Measurements from ENCODE around the gene PRRT4.

The PRRT4 gene

DNA sequence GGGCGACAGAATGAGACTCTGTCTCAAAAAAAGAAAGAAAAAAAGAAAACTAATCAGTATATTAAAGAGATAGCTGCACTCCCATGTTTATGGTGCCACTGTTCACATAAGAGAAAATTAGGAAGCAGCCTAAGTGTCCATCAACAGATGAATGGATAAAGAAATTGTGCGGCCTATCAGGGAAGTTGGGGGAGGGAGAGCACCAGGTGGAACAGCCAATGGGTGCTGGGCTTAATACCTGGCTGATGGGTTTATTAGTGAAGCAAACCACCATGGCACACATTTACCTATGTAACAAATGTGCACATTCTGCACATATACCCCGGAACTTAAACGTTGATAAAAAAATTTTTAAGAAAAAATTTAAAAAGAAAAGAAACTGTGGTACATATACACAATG, 9.0 kb upstream of the PRRT4 start:
- DNase-seq, result no peak

DNA sequence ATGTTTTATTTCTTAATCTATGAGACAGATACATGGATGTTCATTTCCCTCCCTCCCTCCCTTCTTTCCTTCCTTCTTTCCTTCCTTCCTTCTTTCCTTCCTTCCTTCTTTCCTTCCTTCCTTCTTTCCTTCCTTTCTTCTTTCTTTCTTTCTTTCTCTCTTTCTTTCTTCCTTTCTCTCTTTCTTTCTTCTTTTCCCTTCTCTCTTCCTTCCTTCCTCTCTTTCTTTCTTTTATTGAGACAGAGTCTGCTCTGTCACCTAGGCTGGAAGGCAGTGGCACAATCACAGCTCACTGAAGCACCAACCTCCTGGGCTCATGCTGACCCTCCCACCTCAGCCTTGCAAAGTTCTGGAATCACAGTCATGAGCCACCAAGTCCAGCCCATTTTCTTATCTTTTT, 5.5 kb upstream of the PRRT4 start:
- no peak for DNase-seq

DNA sequence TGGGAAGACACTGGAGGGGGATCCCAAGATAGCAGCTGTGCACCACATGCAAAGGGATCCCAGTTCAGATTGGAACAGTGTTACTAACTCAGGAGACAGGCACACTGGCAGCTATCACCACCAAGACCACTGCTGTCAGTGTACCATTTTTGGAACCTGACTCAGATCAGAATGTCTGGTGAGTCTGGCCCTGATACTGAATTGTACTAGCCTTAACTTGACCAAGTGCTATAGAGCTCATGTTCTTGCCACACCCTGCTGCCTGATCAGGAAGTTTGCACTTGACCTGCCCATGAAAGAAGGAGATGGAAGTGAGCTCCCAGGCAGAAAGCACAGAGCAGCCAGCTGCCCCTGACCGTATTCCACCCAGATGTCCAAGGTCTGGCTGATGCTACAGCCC, 4.8 kb upstream of the PRRT4 start:
- DNase-seq, result no peak

DNA sequence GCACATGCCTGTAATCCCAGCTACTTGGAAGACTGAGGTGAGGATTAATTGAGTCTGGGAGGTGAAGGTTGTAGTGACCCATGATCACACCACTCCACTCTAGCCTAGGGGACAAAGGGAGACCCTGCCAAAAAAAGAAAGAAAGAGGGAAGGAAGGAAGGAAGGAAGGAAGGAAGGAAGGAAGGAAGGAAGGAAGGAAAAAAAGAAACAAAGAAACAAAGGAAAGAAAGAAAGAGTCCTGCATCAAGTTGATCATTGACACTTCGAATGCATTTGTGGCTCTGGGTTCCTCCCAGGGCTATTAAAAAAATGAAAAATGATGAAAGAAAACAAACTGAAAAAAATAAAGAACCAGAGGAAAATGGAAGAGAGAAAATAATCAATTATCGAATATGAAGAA, 3.9 kb upstream of the PRRT4 start:
- no peak for DNase-seq

DNA sequence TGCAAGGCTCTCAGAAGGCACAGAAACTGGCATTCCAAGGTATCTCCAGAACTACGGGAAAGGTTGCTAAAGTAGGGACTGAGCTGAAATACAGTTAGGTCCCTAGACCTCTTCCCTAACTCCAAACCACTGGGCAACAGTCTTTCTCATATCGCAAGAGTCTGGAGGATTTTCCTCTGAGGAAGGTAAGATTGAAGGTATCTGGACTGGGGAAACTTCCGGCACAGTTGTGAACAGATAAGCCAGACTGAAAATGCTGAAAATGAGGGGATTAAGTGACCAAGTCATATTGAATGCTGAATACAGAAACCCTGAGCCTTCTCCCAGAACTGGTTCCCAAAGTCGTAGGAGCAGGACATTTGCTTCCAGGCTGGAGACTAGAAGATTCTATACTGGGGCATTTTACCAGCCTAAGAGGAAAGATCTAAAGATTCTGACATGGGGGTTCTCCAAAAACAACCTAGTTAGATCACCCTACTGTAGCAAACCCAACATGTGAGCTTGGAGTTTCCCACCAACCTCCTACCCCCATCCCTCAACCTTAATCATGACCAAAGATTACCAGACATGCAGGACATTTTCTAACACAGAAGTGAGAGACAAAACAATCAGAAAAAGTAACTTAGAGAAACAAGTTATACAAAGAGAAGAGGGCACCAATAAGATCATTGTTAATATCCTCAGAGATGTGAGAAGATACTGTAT, 2.8 kb upstream of the PRRT4 start:
- DNase-seq, result no peak

DNA sequence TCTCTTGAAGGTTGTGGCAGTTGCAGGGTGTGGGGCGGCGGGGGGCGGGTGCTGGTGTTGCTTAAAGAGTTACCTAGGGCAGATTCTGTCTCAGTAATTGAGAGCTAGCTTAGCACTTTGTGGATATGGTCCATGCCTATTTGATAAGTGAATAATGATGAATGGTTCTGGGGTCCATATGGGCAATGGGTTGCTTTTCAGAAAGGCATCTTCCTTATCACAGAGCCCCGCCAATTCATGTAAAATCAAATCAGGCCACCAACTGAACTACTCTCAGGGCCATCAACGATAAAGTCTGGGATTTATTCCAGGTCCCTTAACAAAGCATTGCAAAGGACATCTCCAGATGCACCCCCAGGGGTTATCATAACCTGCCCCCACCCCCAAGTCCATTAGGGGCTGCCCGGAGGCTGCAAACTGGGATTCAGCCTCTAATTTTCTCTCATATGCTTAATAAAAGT, 1.8 kb upstream of the PRRT4 start:
- no peak for DNase-seq

DNA sequence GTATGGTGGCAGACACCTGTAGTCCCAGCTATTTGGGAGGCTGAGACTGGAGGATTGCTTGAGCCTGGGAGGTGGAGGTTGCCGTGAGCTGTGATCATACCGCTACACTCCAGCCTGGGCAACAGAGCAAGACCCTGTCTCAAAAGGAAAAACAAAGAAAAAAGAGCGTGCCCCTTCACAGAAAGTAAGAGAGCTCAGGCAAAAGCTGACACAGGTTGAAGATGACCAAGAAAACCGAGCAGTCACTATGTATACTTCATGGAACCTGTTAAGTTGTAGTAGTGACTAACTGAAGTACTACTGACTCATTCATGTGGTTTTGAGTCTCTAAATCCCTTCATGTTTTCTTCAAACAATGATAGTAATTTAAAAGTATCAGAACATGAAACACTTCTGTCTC, 1.2 kb upstream of the PRRT4 start:
- DNase-seq, result no peak

DNA sequence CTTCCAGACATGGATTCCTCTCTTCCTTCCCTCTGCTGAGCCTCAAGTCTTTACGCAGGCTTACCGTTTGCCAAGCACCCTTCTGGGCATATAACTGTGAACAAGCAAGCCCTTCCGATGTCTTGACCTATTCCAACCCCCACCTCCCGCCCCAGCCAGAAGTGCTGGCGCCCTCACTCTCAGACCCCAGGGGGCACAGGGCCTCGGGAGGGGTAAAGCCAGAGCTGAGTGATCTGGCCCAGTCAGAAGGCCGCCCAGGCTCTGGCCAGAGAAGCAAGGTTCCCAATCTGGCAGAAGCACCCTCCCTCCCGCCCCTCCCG, 1.2 kb downstream of the PRRT4 start:
- no peak for DNase-seq

DNA sequence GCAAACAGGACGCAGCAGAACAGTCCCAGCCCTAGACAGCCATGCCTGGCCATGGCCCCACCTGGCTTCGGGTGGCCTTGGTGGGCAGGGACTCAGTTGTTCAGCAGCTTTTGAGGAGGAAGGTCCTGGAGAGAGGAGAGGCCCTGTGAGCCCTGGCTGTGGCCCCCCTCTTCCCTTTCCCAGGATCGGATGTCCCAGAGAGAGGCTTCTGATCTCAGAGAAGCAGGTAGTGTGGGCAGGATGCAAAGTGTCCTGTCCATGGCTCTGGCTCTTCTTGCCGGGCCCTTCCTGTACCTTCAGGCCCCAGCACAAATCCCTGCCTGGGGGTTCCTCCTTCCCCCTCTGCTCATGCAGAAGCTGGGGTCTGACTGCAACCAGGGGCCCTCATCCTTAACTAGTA, 1.6 kb downstream of the PRRT4 start:
- DNase-seq, result no peak

DNA sequence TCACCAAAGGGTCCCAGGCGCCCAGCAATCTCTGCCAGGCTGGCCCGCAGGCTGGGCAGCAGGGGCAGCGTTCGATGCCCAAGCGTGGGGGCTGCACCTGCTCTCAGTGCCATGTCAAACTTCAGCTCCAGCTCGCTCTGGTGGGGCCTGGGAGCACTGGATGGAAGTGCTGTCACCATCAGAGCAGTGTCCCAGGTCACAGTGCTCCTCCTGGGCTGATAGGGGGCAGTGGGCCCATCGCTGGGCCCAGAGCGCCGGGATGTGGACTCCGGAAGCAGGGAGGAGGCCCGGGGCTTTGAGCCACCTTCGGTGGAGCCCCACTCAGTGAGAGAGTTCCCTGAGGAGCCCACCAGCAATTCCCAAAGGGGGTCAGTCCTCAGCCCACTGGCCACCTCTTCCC, 2.2 kb downstream of the PRRT4 start:
- DNase-seq, result no peak

DNA sequence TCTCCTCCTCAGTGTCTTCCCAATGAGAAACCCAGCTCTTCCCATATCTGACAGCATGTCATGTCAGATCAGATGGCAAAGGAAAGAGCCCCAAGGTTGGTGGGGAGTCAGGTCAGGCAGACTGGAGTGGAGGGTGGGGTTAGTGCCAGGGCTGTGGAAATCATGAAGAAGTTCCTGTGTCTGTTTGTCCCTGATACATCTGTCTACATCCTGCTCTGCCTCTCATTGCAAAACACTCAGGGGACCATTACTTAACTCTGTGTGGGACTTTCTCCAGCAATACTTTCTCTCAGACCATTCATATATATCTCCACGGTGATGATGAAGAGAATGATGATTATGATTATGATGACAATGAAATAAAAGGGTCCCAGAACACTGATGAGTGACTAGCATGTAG, 3.3 kb downstream of the PRRT4 start:
- DNase-seq, result no peak

DNA sequence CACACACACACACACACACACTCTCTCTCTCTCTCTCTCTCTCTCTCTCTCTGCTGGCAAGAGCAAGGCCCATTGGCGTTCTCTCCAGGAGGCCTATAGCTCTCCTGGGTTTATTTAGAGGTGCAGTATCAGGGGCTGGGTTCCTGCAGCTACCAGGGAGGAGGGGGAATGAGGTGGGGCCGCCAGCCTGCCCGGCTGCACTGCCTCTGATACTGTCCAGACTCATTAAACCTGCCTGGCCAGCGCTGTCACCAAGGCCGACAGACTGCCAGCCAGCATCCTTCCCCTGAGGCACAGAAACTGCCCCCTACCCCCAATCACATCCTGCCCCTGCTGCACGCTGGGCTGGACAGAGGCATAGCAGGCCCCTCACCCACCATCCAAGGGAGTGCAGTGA, 4.3 kb downstream of the PRRT4 start:
- no peak for DNase-seq

DNA sequence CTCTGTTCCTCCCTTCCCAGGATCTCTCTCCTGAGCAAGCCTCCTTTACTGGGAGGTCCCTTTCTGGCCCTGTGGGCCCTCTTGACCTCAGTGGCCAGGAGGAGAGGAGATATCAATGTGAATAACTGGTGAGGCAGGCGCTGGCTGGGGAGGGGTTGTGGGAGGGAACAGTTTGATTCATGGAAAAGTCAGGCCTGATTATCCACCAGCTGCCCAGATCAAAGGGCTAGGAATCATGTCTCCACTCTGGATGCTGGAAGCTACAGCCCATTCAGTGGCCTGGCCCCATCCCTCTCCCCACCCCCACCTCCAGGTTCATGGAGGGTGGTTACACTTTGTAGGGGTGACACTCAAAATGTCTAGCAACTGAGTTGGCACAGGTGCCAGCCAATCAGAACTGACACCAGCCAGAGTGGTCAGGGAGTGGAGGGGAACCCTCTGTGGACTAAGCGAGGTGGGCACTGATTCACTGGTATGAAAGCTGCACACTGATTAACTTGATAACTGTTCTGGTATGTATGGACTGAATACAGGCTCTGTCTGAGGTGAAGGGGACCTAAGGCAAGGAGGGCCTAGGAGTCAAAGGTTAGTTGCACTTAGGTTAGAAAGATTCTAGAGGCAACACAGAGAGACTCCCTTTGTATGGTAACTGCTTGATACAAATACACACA, 4.8 kb downstream of the PRRT4 start:
- no peak for DNase-seq

DNA sequence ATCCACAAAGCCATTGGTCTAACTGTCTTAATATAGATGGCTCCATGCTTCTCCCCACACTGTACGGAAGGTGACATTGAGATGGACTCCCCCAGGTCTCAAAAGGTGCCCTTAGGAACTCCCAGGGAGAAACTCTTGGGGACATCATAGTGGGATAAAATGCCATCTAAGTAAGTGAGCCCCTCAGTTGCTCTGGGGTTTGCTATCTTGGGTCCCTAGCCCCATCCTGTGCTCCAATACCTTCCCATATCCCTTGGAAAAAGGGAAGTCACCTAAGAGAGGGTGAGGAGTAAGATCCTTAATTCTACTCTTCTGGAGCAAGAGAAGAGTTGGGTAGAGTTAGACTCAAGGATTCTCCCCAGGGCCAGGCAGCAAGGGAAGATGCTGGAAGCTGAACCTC, 7.9 kb downstream of the PRRT4 start:
- DNase-seq, result no peak

DNA sequence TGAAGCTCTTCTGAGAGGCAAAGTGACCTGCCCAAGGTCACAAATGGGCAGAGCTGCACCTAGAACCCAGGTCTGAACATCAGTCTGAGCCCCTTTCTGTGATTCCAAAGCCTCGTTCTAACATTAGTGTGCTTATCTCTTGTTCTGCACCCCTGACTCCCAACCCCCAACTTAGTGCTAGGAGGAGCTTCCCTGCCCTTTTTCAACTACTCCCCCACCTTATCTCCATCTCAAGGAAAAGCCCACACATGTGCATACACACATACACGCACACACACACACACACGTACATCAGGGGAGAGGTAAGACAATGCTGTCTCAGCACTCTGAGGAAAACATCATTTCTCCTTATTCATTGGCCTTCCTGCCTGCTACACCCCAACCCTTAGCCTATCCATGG, 8.3 kb downstream of the PRRT4 start:
- DNase-seq, result no peak

DNA sequence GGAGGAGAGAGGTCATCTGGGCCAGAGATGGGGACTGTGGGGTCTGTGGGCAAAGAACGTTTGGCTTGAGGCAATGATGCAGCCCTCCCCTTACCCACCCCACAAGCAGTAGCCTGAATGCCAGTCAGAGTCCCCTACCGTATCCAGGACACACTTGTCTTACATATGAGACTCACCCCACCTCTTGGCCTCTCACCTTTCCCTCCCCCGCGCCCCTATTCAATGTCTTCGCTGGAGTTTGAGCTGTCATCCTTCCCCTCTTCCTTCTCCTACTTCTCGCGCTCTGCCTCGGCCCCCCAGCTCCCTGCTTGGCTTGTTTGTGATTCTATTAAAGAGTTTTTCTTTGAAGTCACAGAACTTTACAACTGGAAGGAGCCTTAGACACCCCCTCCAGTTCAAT, 8.9 kb downstream of the PRRT4 start:
- DNase-seq, result no peak

DNA sequence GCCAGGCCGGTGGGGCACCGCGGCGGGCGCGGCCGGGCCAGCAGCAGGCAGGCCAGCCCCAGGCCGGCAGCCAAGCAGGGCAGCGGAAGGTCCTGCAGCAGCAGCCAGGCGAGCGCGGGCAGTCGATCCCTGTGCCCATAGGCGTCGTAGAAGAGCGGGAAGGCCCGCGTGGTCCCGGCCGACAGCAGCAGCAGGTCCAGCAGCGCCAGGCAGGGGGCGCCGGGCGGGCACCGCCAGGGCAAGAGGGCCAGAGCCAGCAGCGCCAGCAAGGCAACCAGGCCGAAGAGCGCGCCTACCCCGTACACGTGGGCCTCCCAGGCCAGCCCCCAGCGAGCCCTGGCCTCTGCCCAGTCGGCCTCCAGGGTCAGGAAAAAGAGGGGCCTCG, 9.3 kb downstream of the PRRT4 start:
- peak; percentile 60 for DNase-seq

DNA sequence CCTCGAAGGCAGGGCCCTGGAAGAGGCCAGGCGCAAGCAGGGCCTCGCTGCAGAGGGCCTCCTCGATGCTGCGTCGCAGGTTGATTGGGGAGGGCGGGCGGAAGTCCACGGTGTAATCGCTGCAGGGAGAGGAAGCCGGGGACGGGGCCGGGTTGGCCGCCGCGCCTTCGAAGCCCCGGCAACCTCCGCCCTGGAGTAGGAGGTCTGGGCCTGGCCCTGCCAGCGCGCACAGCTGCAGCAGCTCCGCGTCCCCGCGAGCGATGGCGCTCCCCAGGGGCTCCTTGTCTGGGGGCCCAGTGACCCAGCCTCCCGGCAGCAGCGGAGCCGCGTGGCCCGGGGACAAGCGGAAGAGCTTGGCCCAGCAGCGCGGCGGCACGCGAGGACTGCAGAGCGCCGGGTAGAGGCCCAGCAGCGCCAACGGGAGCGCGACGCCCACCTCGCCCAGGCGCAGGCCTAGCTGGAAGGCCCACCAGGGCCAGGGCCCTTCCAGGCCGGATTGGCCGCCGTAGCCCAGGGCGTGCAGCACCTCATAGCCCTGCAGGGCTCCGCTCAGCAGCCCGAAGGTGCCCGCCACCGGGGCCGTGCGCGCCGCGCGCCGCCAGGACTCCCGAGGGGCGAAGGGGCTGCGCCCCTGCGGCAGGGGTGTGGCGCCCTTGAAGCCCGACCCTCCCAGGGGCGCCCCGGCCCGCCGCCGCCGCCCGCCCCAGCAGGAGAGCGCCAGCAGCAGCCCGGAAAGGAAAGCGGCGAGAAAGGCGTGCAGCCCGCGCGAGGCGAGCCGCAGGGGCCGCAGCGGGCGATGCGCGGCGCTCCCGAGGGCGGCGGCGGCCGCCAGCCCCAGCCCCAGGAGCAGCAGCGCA, 10.0 kb downstream of the PRRT4 start:
- DNase-seq, result no peak

DNA sequence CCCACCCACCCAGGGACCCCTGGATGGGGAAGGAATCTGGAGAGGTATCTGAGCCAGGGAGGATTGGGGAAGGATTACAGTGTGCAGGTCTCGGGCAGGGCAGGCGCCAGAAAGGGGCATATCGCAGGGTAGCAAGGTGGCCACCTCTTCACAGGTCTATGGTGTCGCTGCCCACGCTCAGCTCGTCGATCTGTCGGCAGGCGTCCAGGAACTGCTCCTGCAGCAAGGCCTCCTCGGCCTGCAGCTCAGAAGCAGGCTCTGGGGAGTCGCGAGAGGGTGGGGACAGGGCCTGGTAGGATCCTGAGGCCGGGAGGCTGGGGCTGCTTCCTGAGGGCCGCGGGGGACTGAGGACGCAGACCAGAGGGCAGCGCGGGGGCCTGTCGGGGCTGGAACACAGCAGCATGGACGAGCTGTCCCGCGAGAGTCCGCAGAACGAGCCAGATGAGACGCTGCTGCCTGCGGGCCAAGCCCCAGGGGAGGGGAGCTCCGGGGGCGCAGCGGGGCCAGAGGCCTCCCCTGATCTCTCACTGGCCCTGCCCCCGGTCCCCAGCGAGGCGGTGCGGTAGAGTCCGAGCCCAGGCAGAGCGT, 10.7 kb downstream of the PRRT4 start:
- no peak for DNase-seq

DNA sequence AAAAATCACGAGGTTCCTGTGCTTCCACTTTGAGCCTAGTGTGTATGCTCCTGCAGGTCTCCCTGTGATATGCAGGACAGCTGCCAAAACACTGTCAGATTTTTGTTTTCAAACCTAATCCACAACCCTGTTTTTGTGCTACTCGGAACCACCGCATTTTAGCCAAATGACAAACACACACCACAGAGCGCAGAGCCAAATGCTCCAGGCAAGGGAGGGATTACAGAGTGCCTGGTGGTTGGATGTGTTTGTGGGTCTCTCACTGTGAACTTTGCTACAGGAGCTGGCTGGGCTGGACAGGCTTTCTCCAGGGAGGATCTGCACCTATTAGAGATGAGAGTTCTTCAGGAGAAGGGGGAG, 12.0 kb downstream of the PRRT4 start:
- no peak for DNase-seq

DNA sequence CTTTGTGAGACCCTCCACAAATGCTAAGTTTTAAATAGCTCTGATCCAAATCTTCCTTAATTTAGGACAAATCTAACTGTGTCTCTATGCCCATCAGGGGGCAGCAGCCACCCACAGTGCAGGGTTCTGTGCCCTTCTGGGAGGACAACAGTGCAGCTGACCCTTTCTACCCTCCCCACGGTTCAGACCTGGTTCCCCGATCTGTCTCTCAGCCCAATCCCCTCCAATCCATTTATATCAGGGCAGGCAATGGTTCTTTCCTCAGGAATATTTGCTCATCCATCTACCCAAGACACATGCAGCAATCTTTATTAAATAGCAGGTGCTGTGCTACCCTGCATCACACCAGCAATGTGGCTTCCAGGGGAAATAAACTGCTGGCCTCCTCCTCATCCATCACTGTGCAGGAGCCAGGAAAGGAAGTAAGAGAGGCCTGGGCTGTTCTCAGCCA, 13.8 kb downstream of the PRRT4 start:
- peak; percentile 78 for DNase-seq

DNA sequence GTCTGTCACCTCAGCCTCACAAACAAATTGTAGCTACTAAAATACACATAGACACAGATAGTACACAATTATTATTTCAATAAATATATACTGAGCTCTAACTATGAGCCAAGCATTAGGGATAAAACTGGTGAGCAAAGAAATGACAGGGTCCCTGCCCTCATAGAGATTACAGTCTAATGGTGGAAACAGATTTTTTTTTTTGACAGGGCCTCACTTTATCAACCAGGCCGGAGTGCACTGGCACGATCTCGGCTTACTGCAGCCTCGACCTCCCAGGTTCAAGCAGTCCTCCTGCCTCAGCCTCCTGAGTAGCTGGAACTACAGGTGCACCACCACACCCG, 17.1 kb downstream of the PRRT4 start:
- no peak for DNase-seq

DNA sequence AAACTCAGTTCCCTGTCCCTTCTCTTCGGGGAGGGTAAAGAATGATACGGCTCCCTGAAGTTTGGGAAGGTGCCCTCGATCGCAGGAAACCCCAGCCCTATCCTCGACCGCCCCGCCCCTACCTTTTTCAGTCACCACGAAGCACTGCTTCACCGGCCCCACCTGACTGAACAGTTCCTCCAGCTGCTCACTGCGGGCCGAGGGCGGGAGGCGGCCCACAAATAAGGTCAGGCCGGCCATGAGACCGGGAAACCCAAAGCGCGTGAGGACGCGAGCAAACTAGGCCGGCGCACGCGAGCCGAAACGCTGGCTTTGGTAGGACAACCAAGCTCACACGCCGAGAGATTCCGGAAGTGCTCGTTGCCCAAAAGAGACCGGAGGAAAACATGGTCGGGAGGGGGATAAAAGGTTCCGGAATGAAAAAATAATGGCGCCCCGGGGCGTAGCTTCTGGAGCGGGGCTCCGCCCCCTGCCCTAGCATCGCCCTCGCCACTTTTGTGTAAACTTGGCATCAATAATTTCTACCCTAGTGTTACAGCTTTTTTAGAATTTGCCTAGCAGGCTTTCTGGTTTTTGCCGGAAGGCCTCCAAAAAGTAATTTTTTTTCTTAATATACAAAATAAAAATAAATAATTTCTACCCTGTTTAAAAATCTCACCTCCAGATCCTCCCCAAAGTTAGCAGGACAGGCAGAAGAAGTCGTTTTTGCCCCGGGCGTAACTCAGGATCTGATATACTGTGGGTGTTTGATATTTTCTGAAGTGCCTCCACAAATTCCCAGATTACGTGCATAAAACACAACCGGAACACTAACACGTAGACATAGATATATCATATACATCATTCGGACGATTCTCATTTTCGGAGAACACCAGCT, 17.7 kb downstream of the PRRT4 start, which contains the start of gene RBM28:
RBM28 (minus strand) TSS at position 355 of the 877 bp plus-strand sequence; CDS start at position 240, 115 bp downstream.
- DNase-seq, result peak; percentile 96

Data from NCI-H82 (cell line).